ENCODE measurements around the gene FBXO3.

The FBXO3 gene

DNA sequence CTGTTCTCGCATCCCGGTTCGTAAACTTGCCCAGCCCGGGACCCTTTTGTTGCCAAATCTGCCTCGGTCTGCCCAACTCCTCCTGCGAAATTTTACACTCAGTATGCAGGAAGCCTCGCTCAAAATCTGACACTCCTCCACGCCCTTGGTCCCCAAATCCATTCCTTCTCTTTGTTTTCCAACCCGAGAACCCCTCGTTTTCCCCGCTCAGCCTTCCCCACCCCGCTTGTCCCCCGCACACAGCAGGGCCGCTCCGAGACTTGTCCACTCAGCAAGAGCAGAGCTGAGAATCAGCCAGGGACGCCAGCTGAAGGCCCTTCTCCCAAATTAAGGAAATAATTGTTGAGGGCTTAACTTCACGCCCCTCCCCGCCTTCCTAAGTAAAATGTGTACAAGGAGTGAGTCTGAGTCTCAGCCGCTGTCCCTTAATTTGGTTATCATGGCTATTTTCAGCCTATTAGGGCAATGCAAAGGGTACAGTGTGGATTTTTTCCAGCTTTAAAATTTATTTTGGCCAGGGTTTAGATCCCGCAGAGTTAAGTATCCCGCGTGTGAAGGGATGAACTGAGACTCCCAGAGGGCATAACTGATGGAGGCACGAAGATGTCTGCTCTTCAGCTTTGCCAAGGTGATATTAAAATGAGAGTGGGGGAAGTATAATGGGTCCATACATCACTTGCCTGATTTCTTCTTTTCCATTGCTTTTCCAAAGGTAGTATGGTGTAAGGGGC, 581 bp upstream of the FBXO3 start:
- DNase-seq = no peak
- in situ Hi-C loops (cut with MboI; ENCODE audit: low pct_unique_long_range_greater_than_20kb, low sequenced_read_pairs) = no loop called here

DNA sequence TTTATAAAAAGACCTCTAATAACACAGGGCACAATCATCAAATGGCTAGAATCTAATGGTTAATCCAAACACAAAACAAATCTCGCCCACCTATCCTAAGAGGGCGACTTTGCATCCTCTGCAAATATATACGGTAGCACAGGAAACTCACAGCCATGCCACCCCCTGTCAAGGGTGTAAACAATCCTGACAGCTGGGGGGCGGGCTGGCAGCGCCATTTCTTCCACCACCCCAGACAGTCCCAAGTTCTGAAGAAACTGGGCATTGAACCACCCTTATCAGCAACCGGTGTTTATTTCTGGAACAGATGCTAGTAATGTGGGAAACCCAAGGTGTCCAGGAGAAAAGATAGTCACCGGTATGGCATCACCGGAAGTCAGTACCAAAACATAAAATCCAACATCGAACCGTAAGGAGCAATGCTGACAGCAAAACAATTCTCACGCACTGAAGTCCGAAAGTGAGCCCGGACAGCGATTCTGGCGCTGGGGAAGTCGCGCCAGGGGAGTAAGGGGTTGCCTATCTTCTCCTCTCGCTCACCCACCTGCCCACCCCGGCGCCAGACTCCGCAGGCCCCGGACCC, 825 bp downstream of the FBXO3 start:
- in situ Hi-C loops (cut with MboI; ENCODE audit: low pct_unique_long_range_greater_than_20kb, low sequenced_read_pairs) = no loop called here

DNA sequence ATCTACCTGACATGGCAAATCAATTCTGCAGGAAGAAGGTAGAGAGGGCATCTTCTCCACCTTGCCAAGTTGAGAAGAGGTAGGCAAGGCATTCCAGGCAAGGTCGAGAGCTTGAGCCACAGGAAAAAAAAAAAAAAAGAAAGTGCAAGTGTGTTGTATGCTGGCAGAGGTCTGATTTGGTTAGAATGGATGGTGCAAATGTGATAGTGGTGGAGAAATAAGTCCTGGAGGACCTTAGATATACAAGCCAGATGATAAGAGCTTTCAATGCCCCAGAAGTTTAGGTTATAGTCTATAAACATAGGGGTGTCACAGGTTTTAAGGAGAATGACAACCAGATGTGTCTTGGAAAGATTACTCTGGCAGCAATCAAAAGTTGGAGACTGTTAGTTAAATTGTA, 1.4 kb downstream of the FBXO3 start:
- no peak for DNase-seq
- in situ Hi-C loops (cut with MboI; ENCODE audit: low pct_unique_long_range_greater_than_20kb, low sequenced_read_pairs) = no loop called here

More for the DNA sequence above, 825 bp downstream of the FBXO3 start:
- DNase-seq = peak; percentile 15

DNA sequence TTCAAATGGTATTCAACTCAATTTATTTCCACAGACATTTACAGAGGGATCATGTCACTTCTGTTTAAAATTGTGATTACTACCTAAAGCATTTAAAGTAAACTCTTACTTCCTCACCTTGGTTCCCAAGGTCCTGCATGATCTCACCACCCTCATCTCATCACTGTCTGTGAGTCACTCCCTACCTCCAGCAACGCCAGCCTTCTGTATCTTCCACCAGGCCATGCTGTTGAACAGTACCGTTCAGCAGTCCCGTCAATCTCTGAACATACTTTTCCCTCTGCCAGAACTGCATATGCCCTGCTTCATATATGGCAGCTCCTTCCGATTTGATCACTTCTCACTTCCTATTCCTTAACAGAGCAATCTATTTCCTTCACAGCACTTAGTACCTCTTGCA, 2.0 kb downstream of the FBXO3 start:
- no peak for DNase-seq
- in situ Hi-C loops (cut with MboI; ENCODE audit: low pct_unique_long_range_greater_than_20kb, low sequenced_read_pairs) = no loop called here

DNA sequence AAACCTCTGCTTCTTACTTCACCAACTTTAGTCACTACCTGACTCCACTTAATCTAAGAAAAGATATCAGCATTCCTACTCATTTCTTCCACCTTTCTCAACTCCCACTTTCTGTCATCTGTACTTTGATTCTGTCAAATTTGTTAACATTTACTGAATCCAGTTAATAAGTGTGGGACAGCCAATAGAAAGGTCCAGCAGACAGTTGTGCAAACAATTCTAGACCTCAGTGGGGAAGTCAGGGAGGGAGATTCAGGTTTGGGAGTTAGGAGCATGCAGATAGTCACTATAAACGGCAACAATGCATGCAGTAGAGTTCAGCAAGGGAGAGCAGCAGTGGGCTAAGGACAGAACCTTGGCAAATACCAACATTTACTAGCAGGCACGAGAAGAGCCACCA, 4.1 kb downstream of the FBXO3 start:
- DNase-seq = no peak

DNA sequence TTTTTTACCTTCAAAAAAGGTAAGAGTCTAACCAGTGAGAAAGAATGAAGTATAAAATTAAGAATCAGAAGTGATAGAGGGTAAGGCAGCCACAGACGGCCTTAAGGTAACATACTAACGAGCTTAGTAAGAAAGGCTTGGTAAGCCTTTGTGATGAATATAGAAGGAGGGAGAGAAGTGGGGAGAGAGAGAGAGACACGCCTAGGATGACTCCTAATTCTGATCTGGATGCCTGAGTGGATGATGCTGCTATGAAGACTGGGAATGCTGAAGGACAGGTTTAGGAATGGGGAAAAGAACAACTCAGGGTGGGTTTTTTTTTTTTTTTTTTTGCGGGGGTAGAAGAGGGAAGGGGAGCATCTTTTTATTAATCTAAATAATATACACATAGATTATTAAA, 4.8 kb downstream of the FBXO3 start:
- no peak for DNase-seq
- in situ Hi-C loops (cut with MboI; ENCODE audit: low pct_unique_long_range_greater_than_20kb, low sequenced_read_pairs) = no loop called here

More for the DNA sequence above, 4.1 kb downstream of the FBXO3 start:
- in situ Hi-C loops (cut with MboI; ENCODE audit: low pct_unique_long_range_greater_than_20kb, low sequenced_read_pairs) = no loop called here

DNA sequence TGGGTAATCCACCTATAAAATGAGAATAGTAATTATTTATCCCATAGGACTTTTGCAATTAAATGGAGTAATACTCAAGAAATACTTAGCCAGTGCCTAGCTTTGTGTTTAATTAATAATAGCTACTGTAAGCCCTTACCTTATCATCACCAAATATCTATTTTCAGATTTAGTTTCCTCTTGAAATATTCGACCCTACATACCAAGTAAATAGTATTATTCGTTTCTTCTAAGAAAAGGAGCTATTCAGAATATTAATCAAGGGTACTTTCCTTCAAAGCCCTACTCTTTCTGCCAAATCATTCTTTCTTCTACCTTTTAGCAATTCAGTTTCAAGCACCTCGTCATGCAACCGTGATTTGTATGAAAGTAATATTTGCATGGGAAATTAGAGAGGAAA, 6.7 kb downstream of the FBXO3 start:
- DNase-seq = no peak
- in situ Hi-C loops (cut with MboI; ENCODE audit: low pct_unique_long_range_greater_than_20kb, low sequenced_read_pairs) = no loop called here

DNA sequence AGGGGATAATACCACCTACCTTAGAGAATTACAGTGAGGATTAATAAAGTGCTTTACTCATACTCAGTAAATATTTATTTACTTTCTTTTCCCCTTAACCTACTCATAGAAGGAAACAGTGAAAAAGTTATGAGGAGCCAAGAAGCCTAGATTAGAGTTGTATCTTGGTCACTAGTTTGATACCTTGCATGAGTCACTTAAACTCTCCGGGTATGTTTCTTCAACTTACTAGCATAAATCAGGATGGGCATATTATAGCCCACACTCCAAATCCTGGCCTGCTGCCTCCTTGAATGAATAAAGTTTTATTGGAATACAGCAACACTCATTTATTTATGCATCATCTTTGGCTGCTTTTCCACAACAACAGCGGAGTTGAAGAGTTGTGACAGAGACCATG, 8.2 kb downstream of the FBXO3 start:
- no peak for DNase-seq
- in situ Hi-C loops (cut with MboI; ENCODE audit: low pct_unique_long_range_greater_than_20kb, low sequenced_read_pairs) = no loop called here

DNA sequence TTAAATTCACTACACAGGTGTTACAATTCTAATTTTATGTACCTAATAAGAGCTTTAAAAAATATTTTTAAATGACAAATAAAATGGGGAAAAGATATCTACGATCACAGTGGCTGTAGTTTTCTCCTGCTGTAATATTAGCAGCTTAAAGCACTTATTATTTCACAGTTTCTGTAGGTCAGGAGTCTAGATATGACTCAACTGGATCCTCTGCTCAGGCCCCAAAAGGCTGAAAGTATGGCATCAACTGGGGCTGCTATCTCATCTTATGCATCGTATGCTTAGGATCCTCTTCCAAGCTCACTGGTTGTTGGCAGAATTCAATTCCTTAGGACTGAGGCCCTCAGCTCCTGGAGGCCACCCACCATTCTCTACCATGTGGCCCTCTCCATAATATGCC, 12.8 kb downstream of the FBXO3 start:
- in situ Hi-C loops (cut with MboI; ENCODE audit: low pct_unique_long_range_greater_than_20kb, low sequenced_read_pairs) = no loop called here
- no peak for DNase-seq

DNA sequence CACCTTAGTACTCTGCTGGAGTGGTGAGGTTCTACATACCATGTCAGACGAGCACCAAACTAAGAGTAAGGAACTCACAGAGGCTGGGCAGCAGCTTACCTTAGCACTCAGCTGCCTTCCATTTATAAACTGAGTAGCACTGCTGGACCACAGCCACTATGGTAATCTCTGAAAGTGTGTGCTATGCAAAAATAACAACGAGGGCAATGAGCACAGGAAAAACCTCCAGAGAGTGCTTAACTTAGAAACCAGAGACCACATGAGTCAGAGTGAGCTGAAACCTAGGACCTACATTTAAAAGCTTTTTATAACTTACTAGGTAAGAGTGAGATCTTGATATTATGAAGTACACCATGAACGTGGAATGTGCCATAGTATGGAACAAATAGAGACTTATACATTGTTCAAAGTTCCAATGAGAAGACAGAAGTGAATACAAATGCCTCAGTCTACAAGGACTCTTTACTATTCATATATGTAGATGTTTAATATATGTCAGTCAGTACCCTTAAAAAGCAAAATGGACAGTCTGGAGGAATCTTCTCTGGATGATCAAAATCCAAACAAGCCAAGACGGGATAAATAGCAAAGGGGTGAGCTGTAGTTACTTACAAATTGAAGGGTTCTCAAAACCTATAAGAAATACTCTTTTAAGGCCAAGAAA, 20.9 kb downstream of the FBXO3 start:
- in situ Hi-C loops (cut with MboI; ENCODE audit: low pct_unique_long_range_greater_than_20kb, low sequenced_read_pairs) = no loop called here
- no peak for DNase-seq

DNA sequence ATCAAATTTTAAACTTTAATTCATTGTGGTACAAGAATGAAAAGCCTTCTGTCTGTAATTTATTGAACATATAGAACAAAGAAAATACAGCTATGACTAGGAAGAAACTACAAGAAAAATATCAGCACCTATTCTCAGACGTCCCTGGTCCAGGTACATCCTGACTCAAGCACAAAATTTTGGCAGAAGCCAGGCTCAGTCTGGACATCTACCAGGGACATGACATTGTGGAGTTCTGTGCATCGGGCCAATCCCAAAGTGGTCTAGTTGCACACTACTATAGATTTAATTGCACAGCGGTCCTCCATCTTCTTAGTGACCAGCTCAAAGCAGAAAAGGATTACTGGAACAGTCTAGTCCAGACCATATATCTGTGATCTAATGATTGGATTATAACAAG, 22.4 kb downstream of the FBXO3 start:
- in situ Hi-C loops (cut with MboI; ENCODE audit: low pct_unique_long_range_greater_than_20kb, low sequenced_read_pairs) = no loop called here
- no peak for DNase-seq

DNA sequence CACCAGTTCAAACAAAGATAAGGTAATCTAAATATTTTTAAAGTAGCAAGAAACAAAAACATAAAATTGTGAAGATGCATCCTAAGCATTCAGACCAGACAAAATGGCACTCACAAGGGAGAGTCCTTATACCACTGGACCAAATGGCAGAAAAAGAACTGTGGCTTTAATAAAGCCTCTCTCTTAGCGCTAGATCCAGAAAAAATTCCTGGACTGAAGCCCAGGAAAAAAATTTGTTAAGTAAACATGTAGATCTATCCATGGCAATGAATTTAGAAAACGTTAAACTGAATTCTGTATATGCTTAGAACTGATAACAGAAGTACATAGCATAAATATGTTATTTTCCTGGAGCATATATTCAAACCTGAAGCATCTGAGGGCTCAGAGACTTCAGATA, 26.3 kb downstream of the FBXO3 start:
- DNase-seq = no peak
- in situ Hi-C loops (cut with MboI; ENCODE audit: low pct_unique_long_range_greater_than_20kb, low sequenced_read_pairs) = no loop called here

DNA sequence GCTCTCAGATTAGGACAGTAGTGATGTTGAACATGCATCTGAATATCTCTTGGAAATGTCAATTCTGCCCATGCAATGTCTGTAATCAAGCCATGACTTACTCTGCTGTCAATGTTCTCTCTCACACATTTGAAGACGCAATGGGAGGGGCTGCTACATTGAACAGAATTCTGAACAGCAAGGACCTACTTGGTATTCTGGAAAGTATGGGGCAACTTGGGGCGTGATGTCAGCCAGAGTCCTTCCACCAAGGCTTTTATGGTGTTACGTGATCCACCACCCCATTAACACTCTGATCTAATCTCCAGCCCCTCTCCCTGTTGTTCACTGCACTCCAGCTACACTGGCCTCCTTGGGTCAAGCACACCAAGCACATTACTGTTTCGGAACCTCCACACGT, 31.0 kb downstream of the FBXO3 start:
- no peak for DNase-seq
- in situ Hi-C loops (cut with MboI; ENCODE audit: low pct_unique_long_range_greater_than_20kb, low sequenced_read_pairs) = no loop called here

DNA sequence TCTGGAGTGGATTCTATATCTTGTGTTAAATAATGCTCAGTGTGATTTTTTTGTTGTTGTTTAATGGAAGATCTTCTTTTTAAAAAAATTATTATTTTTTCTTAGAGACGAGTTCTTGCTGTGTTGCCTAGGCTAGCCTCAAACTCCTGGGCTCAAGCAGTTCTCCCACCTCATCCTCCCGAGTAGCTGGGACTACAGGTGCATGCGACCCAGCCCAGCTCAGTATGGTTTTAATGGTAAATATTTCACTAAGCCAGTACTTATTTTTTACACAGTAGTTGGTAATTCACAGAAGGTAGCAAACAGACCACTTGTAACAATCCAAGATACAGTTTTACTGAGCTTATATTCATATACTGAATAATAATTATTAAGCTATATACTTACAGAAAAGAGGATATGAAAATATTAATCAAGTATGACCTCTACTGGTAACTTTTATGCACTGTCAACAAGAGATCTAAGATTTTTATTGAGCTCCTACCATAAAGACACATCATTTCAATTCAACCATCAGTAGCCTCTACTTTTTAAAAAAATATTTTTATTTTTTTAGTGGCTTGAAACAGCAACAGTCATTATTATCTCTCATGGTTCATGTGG, 32.0 kb downstream of the FBXO3 start:
- in situ Hi-C loops (cut with MboI; ENCODE audit: low pct_unique_long_range_greater_than_20kb, low sequenced_read_pairs) = no loop called here
- peak; percentile 34 for DNase-seq

DNA sequence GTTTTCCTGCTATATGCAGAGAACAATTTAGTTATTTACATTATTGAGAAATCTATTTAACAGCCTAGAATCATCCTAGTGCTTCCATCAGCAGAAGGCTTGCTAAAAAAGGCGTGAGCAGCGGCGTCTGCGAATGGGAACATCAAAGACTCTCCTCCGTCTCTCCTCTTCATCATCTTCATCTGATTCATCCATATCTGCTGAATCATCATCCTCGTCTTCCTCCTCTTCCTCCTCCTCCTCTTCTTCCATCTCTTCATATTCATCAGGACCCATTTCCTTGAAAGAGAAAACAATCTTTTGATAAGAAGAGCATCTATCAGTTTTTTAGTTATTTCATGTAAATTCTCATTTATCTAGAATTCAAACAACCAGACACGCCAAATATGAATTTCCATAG, 32.5 kb downstream of the FBXO3 start:
- in situ Hi-C loops (cut with MboI; ENCODE audit: low pct_unique_long_range_greater_than_20kb, low sequenced_read_pairs) = no loop called here
- no peak for DNase-seq

DNA sequence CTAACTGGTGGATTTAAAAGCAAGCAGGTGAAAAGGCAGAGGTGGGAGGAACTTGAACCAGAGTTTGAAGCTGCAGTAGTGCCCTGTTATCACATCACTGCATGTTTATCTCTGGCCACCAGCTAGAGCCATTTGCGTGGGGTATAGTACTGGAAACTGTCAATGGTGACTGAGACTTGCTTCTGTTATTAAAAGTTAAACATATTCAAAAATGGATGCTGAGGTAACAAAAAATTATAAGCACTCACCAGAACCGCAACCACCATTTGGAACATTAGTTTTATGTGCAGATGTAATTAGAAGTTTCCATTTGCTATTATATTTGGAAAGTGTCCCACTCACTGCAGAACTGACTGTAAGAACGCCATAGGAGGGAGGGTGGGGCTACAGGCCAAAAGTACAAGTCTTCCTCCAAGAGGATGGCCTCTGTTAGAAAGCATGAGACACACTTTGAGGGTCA, 36.9 kb downstream of the FBXO3 start:
- in situ Hi-C loops (cut with MboI; ENCODE audit: low pct_unique_long_range_greater_than_20kb, low sequenced_read_pairs) = no loop called here
- no peak for DNase-seq

DNA sequence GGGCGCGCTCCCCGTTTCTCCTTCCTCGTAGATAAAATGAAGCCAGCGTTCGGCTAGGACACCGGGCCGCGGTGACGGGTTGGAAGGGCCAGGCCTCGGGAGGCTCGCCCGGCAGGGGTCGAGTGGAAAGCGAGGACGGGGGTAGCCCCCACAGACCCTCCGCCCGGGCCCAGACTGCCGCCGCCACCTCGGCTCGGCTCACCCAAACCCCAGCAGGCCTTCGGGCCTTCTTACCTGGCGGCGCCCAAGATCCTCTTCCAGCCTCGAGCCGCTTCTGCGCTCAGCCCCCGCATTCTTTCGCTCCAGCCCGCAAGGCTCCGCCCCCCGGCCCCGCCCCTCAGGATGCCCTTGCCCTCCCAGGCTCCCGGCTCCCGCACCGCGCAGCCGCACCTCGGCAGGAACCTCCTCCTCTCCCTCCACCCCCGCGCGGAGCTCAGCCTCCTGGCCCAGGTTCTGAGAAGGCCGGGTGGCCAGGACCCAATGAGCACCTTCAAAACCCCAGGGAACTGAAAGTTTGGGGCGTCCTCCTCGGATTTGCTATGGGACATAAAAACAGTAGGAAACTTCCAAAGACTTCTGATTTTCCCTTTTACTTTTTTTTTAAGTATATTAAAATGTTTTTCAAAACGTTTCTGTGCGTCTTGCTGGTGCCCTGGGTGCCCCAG, 38.0 kb downstream of the FBXO3 start, which contains the start of gene CD59:
Gene CD59 (minus strand): TSS at position 276 of the 665 bp plus-strand sequence. CDS start 13,978 bp downstream, outside the sequence.
- DNase-seq = peak; percentile 86
- in situ Hi-C loops (cut with MboI; ENCODE audit: low pct_unique_long_range_greater_than_20kb, low sequenced_read_pairs) = no loop called here

DNA sequence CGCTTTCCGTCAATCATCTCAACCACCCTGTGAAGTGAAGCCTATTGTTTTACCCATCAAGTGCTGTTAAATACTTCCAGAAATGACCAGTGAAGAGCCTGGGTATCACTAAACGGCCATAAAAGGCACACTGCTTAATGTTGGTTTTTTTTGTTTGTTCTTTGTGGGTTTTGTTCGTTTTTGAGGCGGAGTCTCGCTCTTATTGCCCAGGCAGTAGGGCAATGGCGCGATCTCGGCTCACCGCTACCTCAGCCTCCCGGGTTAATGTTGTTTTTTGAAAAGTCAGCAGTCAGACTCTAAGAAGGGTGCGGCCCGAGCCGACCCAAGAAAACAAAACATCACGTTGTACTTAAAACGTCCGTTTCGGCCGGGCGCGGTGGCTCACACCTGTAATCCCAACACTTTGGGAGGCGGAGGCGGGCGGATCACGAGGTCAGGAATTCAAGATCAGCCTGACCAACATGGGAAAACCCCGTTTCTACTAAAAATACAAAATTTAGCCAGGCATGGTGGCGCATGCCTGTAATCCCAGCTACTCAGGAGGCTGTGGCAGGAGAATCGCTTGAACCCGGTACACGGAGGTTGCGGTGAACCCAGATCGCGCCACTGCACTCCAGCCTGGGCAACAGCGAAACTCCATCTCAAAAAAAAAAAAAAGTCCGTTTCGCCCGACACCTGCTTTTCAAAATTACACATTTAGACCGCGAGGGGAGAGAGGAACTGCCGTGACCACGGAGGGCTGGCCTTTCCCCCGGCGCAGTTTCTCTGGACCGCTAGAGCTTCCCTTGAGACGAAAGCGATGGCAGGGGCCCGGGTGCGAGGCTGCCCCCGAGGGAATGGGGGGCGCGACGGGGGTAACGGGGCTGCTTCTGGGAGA, 38.8 kb downstream of the FBXO3 start:
- peak; percentile 71 for DNase-seq
- in situ Hi-C loops (cut with MboI; ENCODE audit: low pct_unique_long_range_greater_than_20kb, low sequenced_read_pairs) = no loop called here

Data from KBM-7 (cell line).